ENCODE results near the gene MPI.

GRCh38 chr15:74907163-74907870 lies 17.5 kb downstream of the MPI start:
- TF ChIP-seq CTCF (IDR thresholded peaks at IDR 0.05), result no peak
- TF ChIP-seq EZH2 (IDR thresholded peaks at IDR 0.05), result no peak
